C4-2B (cell line): Measurements from ENCODE around the gene PAQR4.

Experiments
- H3K27ac ChIP-seq: fragments of 450-650 bp; 2 replicates; pipeline ENCODE4 v1.5.1; 2017
- CTCF ChIP-seq: fragments of 450-650 bp; conservative IDR thresholded peaks from 2 replicates; pipeline ENCODE4 v1.5.1; 2017; ENCODE audit warnings: mild to moderate bottlenecking
- ZFX ChIP-seq: fragments of 450-650 bp; IDR thresholded peaks from 2 replicates; pipeline ENCODE4 v1.6.1; 2017

PAQR4 gene

GRCh38 chr16:2954656-2955381 is 14.3 kb upstream of the PAQR4 start:
- TF ChIP-seq CTCF (no peak), ZFX (no peak)
- no peak overlapping the region for H3K27ac ChIP-seq

- TF ChIP-seq ZFX (no peak), CTCF (no peak)
- H3K27ac ChIP-seq, result no peak overlapping the region
These were observed 13.7 kb upstream of the PAQR4 start for GRCh38 chr16:2955438-2955778.

GRCh38 chr16:2955779-2956578 is 13.2 kb upstream of the PAQR4 start:
- TF ChIP-seq CTCF, result no peak
- TF ChIP-seq ZFX, result no peak
- H3K27ac ChIP-seq, result no peak overlapping the region

- TF ChIP-seq ZFX, result no peak
- no peak for TF ChIP-seq CTCF
- no peak overlapping the region for H3K27ac ChIP-seq
These were observed 12.6 kb upstream of the PAQR4 start for GRCh38 chr16:2956579-2956956.

GRCh38 chr16:2959206-2959605 is 9.9 kb upstream of the PAQR4 start:
- no peak for TF ChIP-seq CTCF
- no peak for TF ChIP-seq ZFX

DNA sequence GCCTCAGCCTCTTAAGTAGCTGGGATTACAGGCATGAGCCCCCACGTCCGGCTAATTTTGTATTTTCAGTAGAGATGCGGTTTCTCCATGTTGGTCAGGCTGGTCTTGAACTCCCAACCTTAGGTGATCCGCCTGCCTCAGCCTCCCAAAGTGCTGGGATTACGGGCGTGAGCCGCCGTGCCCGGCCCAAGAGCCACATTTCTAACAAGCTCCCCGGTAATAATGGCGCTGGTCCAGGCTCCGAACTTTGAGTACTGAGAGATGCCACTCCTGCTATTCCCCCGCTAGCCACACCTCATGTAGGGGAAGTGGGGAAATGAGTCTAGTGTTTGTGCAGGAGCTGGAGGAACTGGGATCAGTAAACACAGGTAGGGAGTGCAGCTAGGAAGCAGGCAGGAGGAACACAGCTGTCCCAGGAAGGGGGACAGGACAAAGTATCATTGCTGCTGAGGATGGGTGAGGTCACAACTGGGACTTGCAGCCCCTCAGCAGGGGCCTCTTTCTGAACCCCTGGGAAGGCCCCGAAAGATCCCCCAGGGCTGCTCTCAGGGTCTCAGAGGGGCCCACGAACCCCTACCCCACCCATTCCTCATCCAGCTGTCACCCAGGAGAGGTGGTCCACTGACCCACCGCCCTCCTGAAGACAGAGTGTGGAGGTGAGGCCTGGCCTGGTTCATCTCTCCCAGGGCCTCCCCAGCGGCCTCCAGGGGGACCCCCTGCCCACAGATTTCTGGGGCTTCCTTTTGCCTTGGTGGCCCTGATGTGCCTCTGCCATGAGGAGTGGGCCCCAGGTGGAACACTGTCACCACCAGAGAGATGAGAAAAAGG is 8.8 kb upstream of the PAQR4 start:
- no peak overlapping the region for H3K27ac ChIP-seq
- TF ChIP-seq ZFX (no peak), CTCF (no peak; the same call in 1 of the 2 replicates)

More at GRCh38 chr16:2959206-2959605, 9.9 kb upstream of the PAQR4 start:
- H3K27ac ChIP-seq, result no peak overlapping the region
